GM18499 (cell line): Measurements from ENCODE around the gene LHPP.

Experiments used
- ATAC-seq: cut with Tn5 transposase; IDR thresholded peaks from one replicate; pipeline ENCODE4 v1.9.1; 2021; ENCODE audit warnings: moderate number of reproducible peaks; ENCODE audit not compliant: insufficient read depth, unreplicated experiment

Gene LHPP

GRCh38 chr10:124467165-124467564 lies 5.5 kb downstream of the LHPP start:
- no peak for ATAC-seq

GRCh38 chr10:124468624-124469023 lies 7.0 kb downstream of the LHPP start:
- ATAC-seq = no peak

GRCh38 chr10:124469956-124470484 lies 8.4 kb downstream of the LHPP start:
- ATAC-seq = no peak

GRCh38 chr10:124470544-124471434 lies 9.2 kb downstream of the LHPP start:
- ATAC-seq = no peak

- ATAC-seq = no peak
Measured at GRCh38 chr10:124472071-124472470, 10.4 kb downstream of the LHPP start.

GRCh38 chr10:124473070-124473469 lies 11.4 kb downstream of the LHPP start:
- no peak for ATAC-seq

- no peak for ATAC-seq
Measured at GRCh38 chr10:124474514-124475070, 13.0 kb downstream of the LHPP start.

- no peak for ATAC-seq
Measured at GRCh38 chr10:124476043-124476725, 14.6 kb downstream of the LHPP start.

- ATAC-seq = no peak
Measured at GRCh38 chr10:124477614-124478363, 16.2 kb downstream of the LHPP start.

- no peak for ATAC-seq
Measured at GRCh38 chr10:124478515-124478914, 16.9 kb downstream of the LHPP start.

- no peak for ATAC-seq
Measured at GRCh38 chr10:124480860-124481259, 19.2 kb downstream of the LHPP start.

GRCh38 chr10:124481717-124482116 lies 20.1 kb downstream of the LHPP start:
- ATAC-seq = no peak

GRCh38 chr10:124482236-124482800 lies 20.7 kb downstream of the LHPP start:
- no peak for ATAC-seq

GRCh38 chr10:124482876-124483275 lies 21.3 kb downstream of the LHPP start:
- no peak for ATAC-seq

- ATAC-seq = no peak
Measured at GRCh38 chr10:124484031-124484430, 22.4 kb downstream of the LHPP start.

GRCh38 chr10:124484661-124485060 lies 23.0 kb downstream of the LHPP start:
- no peak for ATAC-seq

- no peak for ATAC-seq
Measured at GRCh38 chr10:124486635-124487034, 25.0 kb downstream of the LHPP start.

- no peak for ATAC-seq
Measured at GRCh38 chr10:124491105-124491504, 29.5 kb downstream of the LHPP start.

- ATAC-seq = no peak
Measured at GRCh38 chr10:124492266-124492665, 30.6 kb downstream of the LHPP start.
